SK-N-SH treated with all-trans-retinoic acid at 6 μM for 48 hours (cell line): ENCODE measurements around the gene TMEM217.

Source experiments
- ATAC-seq: fragments of 200-7000 bp; cut with Tn5 transposase; 3 replicates; pipeline ENCODE4 v1.9.1; 2020; ENCODE audit warnings: mild to moderate bottlenecking, moderate library complexity
- ARNTL ChIP-seq: fragments of 450-650 bp; formaldehyde crosslinking; IDR thresholded peaks from 2 replicates; pipeline ENCODE4 v1.5.0; 2020; ENCODE audit warnings: low read depth, mild to moderate bottlenecking, moderate library complexity, borderline replicate concordance
- BACH2 ChIP-seq: fragments of 250-450 bp; sonication (Bioruptor Pico); IDR thresholded peaks from 2 replicates; pipeline ENCODE4 v1.9.0; 2021; ENCODE audit warnings: mild to moderate bottlenecking, borderline replicate concordance
- CREB5 ChIP-seq: fragments of 250-450 bp; sonication (Bioruptor Pico); IDR thresholded peaks from 2 replicates; pipeline ENCODE4 v1.5.1; 2020; ENCODE audit warnings: low read depth, mild to moderate bottlenecking, moderate library complexity
- CSDC2 ChIP-seq: fragments of 250-450 bp; sonication (Bioruptor Pico); IDR thresholded peaks from 2 replicates; pipeline ENCODE4 v1.5.0; 2020; ENCODE audit warnings: mild to moderate bottlenecking, moderate library complexity
- CSRNP3 ChIP-seq: fragments of 250-450 bp; sonication (Bioruptor Pico); IDR thresholded peaks from 2 replicates; pipeline ENCODE4 v1.5.1; 2021; ENCODE audit warnings: mild to moderate bottlenecking, moderate library complexity
- ESRRG ChIP-seq: fragments of 250-450 bp; sonication (Bioruptor Pico); IDR thresholded peaks from 2 replicates; pipeline ENCODE4 v1.6.1; 2021; ENCODE audit warnings: mild to moderate bottlenecking
- GLIS3 ChIP-seq: fragments of 250-450 bp; sonication (Bioruptor Pico); IDR thresholded peaks from 2 replicates; pipeline ENCODE4 v1.5.0; 2020; ENCODE audit warnings: mild to moderate bottlenecking, moderate library complexity
- ISL1 ChIP-seq: fragments of 250-450 bp; sonication (Bioruptor Pico); IDR thresholded peaks from 2 replicates; pipeline ENCODE4 v2.1.2; 2022; ENCODE audit warnings: mild to moderate bottlenecking, moderate library complexity
- OSR1 ChIP-seq: fragments of 250-450 bp; sonication (Bioruptor Pico); IDR thresholded peaks from 2 replicates; pipeline ENCODE4 v1.8.0; 2022; ENCODE audit warnings: moderate library complexity, mild to moderate bottlenecking, inconsistent platforms
- POU6F1 ChIP-seq: fragments of 250-450 bp; sonication (Bioruptor Pico); IDR thresholded peaks from 2 replicates; pipeline ENCODE4 v1.8.0; 2021; ENCODE audit warnings: low read depth, mild to moderate bottlenecking, moderate library complexity, borderline replicate concordance
- PPARA ChIP-seq: fragments of 250-450 bp; sonication (Bioruptor Pico); IDR thresholded peaks from 2 replicates; pipeline ENCODE4 v1.5.0; 2020; ENCODE audit warnings: mild to moderate bottlenecking, borderline replicate concordance
- RARB ChIP-seq: fragments of 250-450 bp; sonication (Bioruptor Pico); IDR thresholded peaks from 2 replicates; pipeline ENCODE4 v1.8.0; 2021; ENCODE audit warnings: mild to moderate bottlenecking, moderate library complexity
- SNAI2 ChIP-seq: fragments of 250-450 bp; sonication (Bioruptor Pico); IDR thresholded peaks from 2 replicates; pipeline ENCODE4 v1.5.0; 2020; ENCODE audit warnings: mild to moderate bottlenecking, moderate library complexity
- TCF4 ChIP-seq: fragments of 250-450 bp; sonication (Bioruptor Pico); IDR thresholded peaks from 2 replicates; pipeline ENCODE4 v1.8.0; 2021; ENCODE audit warnings: mild to moderate bottlenecking, moderate library complexity, borderline replicate concordance
- TOX ChIP-seq: fragments of 250-450 bp; sonication (Bioruptor Pico); IDR thresholded peaks from 2 replicates; pipeline ENCODE4 v1.8.0; 2021; ENCODE audit warnings: mild to moderate bottlenecking, moderate library complexity, borderline replicate concordance
- ZC3H10 ChIP-seq: fragments of 250-450 bp; sonication (Bioruptor Pico); IDR thresholded peaks from 2 replicates; pipeline ENCODE4 v1.5.1; 2021; ENCODE audit warnings: mild to moderate bottlenecking, moderate library complexity
- ZFP3 ChIP-seq: fragments of 250-450 bp; sonication (Bioruptor Pico); IDR thresholded peaks from 2 replicates; pipeline ENCODE4 v1.5.0; 2020; ENCODE audit warnings: mild to moderate bottlenecking, moderate library complexity
- ZFP30 ChIP-seq: fragments of 450-650 bp; formaldehyde crosslinking; IDR thresholded peaks from 2 replicates; pipeline ENCODE4 v1.5.0; 2022; ENCODE audit warnings: mild to moderate bottlenecking, moderate library complexity
- ZNF565 ChIP-seq: fragments of 450-650 bp; formaldehyde crosslinking; conservative IDR thresholded peaks from 2 replicates; pipeline ENCODE4 v1.5.0; 2020; ENCODE audit warnings: low read depth, mild to moderate bottlenecking, moderate library complexity
- ZNF70 ChIP-seq: fragments of 450-650 bp; formaldehyde crosslinking; IDR thresholded peaks from 2 replicates; pipeline ENCODE4 v1.5.0; 2020; ENCODE audit warnings: mild to moderate bottlenecking, moderate library complexity
- ZNF8 ChIP-seq: fragments of 450-650 bp; formaldehyde crosslinking; IDR thresholded peaks from 2 replicates; pipeline ENCODE4 v1.5.0; 2020; ENCODE audit warnings: mild to moderate bottlenecking, moderate library complexity
- TF ChIP-seq, protein P1 (sequence below): fragments of 250-450 bp; sonication (Bioruptor Pico); IDR thresholded peaks from 2 replicates; pipeline ENCODE4 v1.5.0; 2020; ENCODE audit warnings: mild to moderate bottlenecking, moderate library complexity
- TF ChIP-seq, protein P2 (sequence below): fragments of 250-450 bp; sonication (Bioruptor Pico); IDR thresholded peaks from 2 replicates; pipeline ENCODE4 v1.8.0; 2020; ENCODE audit warnings: mild to moderate bottlenecking, moderate library complexity, borderline replicate concordance

TMEM217 gene

GRCh38 chr6:37261198-37261597 lies 3.3 kb upstream of the TMEM217 start:
- no peak for ATAC-seq
- no peak for TF ChIP-seq ZNF8
- no peak for TF ChIP-seq TOX (CRISPR knock-in tag)
- no peak for TF ChIP-seq ESRRG (CRISPR knock-in tag)
- no peak for TF ChIP-seq ZFP30 (CRISPR knock-in tag)
- no peak for TF ChIP-seq ZNF565 (CRISPR knock-in tag)
- no peak for TF ChIP-seq CSDC2 (CRISPR knock-in tag)
- TF ChIP-seq, protein P1, sequence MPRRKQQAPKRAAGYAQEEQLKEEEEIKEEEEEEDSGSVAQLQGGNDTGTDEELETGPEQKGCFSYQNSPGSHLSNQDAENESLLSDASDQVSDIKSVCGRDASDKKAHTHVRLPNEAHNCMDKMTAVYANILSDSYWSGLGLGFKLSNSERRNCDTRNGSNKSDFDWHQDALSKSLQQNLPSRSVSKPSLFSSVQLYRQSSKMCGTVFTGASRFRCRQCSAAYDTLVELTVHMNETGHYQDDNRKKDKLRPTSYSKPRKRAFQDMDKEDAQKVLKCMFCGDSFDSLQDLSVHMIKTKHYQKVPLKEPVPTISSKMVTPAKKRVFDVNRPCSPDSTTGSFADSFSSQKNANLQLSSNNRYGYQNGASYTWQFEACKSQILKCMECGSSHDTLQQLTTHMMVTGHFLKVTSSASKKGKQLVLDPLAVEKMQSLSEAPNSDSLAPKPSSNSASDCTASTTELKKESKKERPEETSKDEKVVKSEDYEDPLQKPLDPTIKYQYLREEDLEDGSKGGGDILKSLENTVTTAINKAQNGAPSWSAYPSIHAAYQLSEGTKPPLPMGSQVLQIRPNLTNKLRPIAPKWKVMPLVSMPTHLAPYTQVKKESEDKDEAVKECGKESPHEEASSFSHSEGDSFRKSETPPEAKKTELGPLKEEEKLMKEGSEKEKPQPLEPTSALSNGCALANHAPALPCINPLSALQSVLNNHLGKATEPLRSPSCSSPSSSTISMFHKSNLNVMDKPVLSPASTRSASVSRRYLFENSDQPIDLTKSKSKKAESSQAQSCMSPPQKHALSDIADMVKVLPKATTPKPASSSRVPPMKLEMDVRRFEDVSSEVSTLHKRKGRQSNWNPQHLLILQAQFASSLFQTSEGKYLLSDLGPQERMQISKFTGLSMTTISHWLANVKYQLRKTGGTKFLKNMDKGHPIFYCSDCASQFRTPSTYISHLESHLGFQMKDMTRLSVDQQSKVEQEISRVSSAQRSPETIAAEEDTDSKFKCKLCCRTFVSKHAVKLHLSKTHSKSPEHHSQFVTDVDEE (CRISPR knock-in tag), result no peak

DNA sequence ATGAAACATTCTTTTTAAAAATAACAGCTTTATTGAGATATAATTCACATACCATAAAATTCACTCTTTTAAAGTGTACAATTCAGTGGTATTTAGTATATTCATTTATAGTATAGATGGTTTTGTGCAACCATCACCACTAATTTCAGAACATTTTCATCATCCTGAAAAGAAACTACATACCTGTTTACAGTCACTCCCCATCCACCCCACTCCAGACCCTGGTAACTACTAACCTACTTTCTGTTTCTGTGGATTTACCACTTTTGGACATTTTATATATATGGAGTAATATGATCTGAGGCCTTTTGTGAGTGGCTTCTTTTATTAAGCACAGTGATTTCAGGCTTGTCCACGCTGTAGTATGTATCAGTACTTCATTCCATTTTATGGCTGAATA lies 2.5 kb upstream of the TMEM217 start:
- TF ChIP-seq BACH2 (CRISPR knock-in tag), result no peak
- TF ChIP-seq TCF4 (CRISPR knock-in tag), result no peak
- no peak for TF ChIP-seq ZC3H10 (CRISPR knock-in tag)
- no peak for TF ChIP-seq TOX (CRISPR knock-in tag)
- no peak for TF ChIP-seq CSRNP3 (CRISPR knock-in tag)
- no peak for TF ChIP-seq OSR1 (CRISPR knock-in tag)
- no peak for TF ChIP-seq ZNF565 (CRISPR knock-in tag)
- TF ChIP-seq, protein P1 (CRISPR knock-in tag), result no peak
- no peak for TF ChIP-seq ZNF70
- TF ChIP-seq ESRRG (CRISPR knock-in tag), result no peak
- TF ChIP-seq RARB (CRISPR knock-in tag), result no peak
- TF ChIP-seq ARNTL (CRISPR knock-in tag), result no peak
- no peak for TF ChIP-seq ZNF8
- TF ChIP-seq ZFP30 (CRISPR knock-in tag), result no peak
- no peak for TF ChIP-seq ISL1 (CRISPR knock-in tag)
- TF ChIP-seq SNAI2, result no peak
- TF ChIP-seq, protein P2, sequence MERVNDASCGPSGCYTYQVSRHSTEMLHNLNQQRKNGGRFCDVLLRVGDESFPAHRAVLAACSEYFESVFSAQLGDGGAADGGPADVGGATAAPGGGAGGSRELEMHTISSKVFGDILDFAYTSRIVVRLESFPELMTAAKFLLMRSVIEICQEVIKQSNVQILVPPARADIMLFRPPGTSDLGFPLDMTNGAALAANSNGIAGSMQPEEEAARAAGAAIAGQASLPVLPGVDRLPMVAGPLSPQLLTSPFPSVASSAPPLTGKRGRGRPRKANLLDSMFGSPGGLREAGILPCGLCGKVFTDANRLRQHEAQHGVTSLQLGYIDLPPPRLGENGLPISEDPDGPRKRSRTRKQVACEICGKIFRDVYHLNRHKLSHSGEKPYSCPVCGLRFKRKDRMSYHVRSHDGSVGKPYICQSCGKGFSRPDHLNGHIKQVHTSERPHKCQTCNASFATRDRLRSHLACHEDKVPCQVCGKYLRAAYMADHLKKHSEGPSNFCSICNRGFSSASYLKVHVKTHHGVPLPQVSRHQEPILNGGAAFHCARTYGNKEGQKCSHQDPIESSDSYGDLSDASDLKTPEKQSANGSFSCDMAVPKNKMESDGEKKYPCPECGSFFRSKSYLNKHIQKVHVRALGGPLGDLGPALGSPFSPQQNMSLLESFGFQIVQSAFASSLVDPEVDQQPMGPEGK, result no peak
- TF ChIP-seq GLIS3 (CRISPR knock-in tag), result no peak
- TF ChIP-seq CSDC2 (CRISPR knock-in tag), result no peak
- TF ChIP-seq ZFP3, result no peak
- TF ChIP-seq, all 23 proteins: peak for 0
- no peak for ATAC-seq

DNA sequence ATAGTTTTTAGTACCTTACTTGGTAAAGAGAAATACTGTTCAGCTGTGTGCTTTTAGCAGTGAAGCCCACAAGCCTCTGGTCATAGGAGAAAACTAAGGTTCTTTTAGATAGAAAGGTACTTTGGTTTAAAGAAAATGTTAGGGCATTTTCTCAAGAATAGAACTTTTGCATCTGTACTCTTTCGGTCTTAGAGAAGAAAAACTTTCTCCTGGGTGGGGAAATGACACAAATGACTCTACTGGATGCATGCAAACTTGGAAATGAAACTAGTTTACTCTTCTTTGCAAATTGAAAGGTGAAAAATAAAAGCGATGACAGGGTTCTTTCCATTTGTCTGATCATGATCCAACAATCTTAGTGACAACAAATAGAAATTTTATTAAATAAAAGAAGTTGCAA lies 2.1 kb upstream of the TMEM217 start:
- ATAC-seq, result no peak

More for the DNA sequence above, 2.1 kb upstream of the TMEM217 start:
- TF ChIP-seq GLIS3 (CRISPR knock-in tag) (no peak), RARB (CRISPR knock-in tag) (no peak), ZNF70 (no peak), ARNTL (CRISPR knock-in tag) (no peak), TOX (CRISPR knock-in tag) (no peak), CSDC2 (CRISPR knock-in tag) (no peak), OSR1 (CRISPR knock-in tag) (no peak), SNAI2 (no peak), CREB5 (CRISPR knock-in tag) (no peak), ISL1 (CRISPR knock-in tag) (no peak), PPARA (CRISPR knock-in tag) (no peak), TCF4 (CRISPR knock-in tag) (no peak), ZFP30 (CRISPR knock-in tag) (no peak), BACH2 (CRISPR knock-in tag) (no peak), POU6F1 (CRISPR knock-in tag) (no peak)
- TF ChIP-seq, protein P2, result no peak
